ENCODE results near the gene NOL12.

Gene NOL12

GRCh38 chr22:37686002-37686982, at the start of gene NOL12:
TSS of gene NOL12 (plus strand) at chr22:37686343. CDS start at chr22:37686393, 50 bp downstream.
- no peaks in the 10 kb centered on the region for H3K27me3 Mint-ChIP-seq
- peak within 1 kb of the TSS; percentile 99 for H3K27ac Mint-ChIP-seq
- ATAC-seq (replicated peaks) = peak; percentile 90 to 93
- H3K36me3 Mint-ChIP-seq = peaks cover 16 to 28% of the 10 kb centered on the region in 2 donors
- peak; percentile 75 for DNase-seq
- peak within 1 kb of the TSS; percentile 89 to 100 for H3K4me3 Mint-ChIP-seq
- H3K4me1 Mint-ChIP-seq = peaks cover 16 to 21% of the 10 kb centered on the region in 2 donors
- no peaks in the 10 kb centered on the region for H3K9me3 Mint-ChIP-seq

DNA sequence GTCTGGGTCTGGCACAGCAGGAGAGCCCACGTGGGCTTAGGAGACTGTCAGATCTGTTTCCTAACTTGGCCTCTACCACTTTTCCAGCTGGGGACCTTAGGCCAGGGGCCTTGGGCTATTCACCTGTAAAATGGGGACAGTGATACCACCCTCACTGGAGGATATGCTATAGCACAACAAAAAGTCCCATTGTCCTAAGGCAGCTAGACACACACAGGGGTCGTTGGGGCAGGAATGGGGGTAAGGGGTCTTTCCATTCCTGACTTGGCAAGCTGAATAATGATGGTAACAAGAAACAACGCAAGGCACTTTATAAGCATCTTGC, 49.2 kb upstream of the NOL12 start:
- peaks cover 8 to 12% of the 10 kb centered on the region in 2 donors for H3K36me3 Mint-ChIP-seq
- H3K4me3 Mint-ChIP-seq = no peak overlapping the region
- no peaks in the 10 kb centered on the region for H3K27me3 Mint-ChIP-seq
- H3K9me3 Mint-ChIP-seq = no peaks in the 10 kb centered on the region
- no peak for DNase-seq
- H3K4me1 Mint-ChIP-seq = peaks cover 44 to 90% of the 10 kb centered on the region in 2 donors
- ATAC-seq (replicated peaks) = no peak
- H3K27ac Mint-ChIP-seq = no peak overlapping the region

DNA sequence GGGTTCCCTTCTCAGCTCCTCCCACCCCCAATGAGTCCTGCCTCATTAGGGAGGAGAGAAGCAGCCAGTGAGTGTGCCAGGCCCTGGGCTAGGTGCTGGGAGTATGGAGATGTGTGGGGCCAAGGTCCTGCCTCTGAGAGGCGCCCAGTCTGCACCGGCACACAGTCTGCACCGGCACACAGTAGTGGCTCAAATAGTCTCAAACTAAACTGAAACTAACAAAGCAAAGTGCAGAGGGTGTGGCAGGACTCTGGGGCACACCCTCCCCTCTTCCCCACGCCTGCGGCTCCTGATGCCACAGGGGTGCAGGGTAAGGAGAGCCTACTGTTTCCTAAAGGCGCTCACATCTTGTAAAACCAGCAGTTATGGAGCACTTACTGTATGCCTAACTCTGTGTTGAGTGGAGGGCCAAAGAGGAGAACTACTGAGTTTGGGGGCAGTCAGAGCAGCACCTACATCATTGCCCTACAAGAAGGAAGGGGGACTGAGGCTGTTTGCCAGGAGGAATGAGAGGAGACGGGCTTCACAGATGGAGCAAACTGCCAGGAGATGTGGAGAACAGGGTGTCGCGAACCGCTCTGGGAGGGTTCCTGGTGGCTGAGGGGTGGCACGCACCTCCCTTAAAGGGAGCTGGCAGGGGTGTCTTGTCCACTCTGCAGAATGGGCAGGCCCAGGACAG, 47.6 kb upstream of the NOL12 start:
- DNase-seq = no peak
- no peaks in the 10 kb centered on the region for H3K27me3 Mint-ChIP-seq
- H3K27ac Mint-ChIP-seq = peak overlapping the region; percentile 91
- peaks cover 46 to 92% of the 10 kb centered on the region in 2 donors for H3K4me1 Mint-ChIP-seq
- ATAC-seq (replicated peaks) = no peak
- H3K9me3 Mint-ChIP-seq = no peaks in the 10 kb centered on the region
- peak overlapping the region; percentile 96 to 100 for H3K4me3 Mint-ChIP-seq
- H3K36me3 Mint-ChIP-seq = peaks cover 17 to 21% of the 10 kb centered on the region in 2 donors

GRCh38 chr22:37639070-37639760, 46.9 kb upstream of the NOL12 start, which contains the start of gene SH3BP1:
TSS of gene SH3BP1 (plus strand) at chr22:37639669. CDS start at chr22:37639788, 119 bp downstream.
- DNase-seq (no peak), ATAC-seq (replicated peaks) (peak; percentile 44 to 45)
- Mint-ChIP-seq H3K36me3 (peaks cover 22 to 25% of the 10 kb centered on the region in 2 donors), H3K4me1 (peaks cover 44 to 89% of the 10 kb centered on the region in 2 donors), H3K27ac (peak within 1 kb of the TSS; percentile 99), H3K4me3 (peak within 1 kb of the TSS; percentile 96 to 100), H3K9me3 (no peaks in the 10 kb centered on the region), H3K27me3 (no peaks in the 10 kb centered on the region)

DNA sequence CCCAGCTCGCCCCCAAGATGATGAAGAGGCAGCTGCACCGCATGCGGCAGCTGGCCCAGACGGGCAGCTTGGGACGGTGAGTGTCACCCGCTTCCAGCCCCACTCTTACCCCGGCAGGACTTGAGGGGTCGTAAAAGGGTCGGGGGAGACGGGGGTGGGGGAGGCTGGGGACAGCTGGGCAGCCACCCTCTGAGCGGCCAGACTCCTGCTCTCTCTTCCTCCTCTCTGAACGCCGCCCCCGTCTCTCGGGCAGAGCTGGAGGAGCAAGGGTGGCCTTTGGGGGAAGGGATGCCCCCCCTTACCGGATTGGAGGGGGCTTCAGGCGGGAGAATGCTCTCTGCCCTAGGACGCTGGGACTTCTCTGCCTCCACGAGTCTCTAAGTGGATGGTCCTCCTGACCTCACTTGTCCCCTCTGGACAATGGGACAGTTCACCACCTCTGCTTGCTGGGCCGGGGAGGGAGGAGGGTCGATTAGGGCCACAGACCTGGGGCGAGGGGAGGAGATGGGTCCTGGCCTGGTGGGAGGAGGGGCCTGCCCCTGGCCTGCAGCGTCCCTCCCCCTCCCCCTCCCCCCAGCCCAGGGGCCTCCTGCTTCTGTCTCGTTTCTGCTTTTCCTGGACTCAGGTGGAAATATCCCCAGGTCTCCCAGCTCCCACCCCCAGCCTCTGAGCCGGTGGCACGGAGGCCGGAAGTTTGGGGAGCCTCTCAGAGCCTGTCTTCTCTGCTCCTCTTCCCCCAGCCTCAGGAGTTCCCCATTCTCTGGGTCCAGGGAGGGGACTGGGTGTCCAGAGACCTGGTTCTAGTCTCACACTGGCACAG, 46.2 kb upstream of the NOL12 start:
- DNase-seq (no peak), ATAC-seq (replicated peaks) (peak; percentile 15 to 29)
- no peaks in the 10 kb centered on the region for H3K27me3 Mint-ChIP-seq

DNA sequence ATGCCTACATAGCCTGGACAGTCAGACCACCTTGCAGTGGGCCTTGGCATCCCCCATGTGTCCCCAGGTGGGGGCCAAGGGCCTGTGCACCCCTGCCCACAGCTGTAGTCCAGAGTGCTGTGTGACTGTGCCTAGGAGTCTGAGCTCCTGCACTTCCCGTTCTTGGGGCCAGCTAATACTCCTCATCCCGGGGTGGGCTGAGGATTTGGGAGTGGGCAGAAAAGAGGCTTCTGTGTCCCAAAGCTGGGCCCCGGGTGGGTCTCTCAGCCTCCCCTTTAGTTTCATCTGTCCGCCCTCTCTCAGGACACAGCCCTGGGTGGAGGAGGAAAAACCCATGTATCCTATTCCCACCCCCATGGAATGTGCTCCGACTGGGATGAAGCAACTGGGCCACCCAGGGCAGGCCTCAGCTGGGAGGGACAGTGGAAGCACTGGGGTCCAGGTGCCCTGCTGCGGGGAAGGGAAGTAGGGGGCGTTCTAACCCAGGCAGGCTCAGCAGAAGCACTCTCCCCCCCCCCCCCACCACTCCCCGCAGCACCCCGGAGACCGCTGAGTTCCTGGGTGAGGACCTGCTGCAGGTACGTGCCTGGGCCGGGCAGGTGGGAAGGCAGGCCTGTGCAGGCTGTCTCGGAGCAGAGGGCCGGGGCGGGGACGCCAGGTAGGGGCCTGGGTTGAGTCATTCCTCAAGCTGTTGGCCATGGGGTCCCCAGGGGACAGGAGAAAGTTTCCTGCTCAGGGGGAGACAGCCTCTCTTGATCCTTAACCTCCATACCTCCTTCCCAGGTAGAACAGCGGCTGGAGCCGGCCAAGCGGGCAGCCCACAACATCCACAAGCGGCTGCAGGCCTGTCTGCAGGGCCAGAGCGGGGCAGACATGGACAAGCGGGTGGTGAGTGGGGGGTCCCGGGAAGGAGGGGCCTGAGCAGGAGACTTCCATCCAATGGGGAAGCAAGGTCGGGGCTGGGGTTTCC, 45.3 kb upstream of the NOL12 start:
- ATAC-seq (replicated peaks) = no peak
- Mint-ChIP-seq H3K4me1 (peaks cover 36 to 73% of the 10 kb centered on the region in 2 donors), H3K4me3 (peak overlapping the region; percentile 96 to 100), H3K27me3 (no peaks in the 10 kb centered on the region), H3K27ac (peak overlapping the region; percentile 99), H3K9me3 (no peaks in the 10 kb centered on the region), H3K36me3 (peaks cover 32% of the 10 kb centered on the region in 2 donors)
- DNase-seq = no peak

More for the DNA sequence above, 46.2 kb upstream of the NOL12 start:
- H3K4me3 Mint-ChIP-seq = peak overlapping the region; percentile 96 to 100
- H3K4me1 Mint-ChIP-seq = peaks cover 36 to 82% of the 10 kb centered on the region in 2 donors
- H3K27ac Mint-ChIP-seq = peak overlapping the region; percentile 99
- H3K9me3 Mint-ChIP-seq = no peaks in the 10 kb centered on the region
- H3K36me3 Mint-ChIP-seq = peaks cover 29 to 31% of the 10 kb centered on the region in 2 donors

DNA sequence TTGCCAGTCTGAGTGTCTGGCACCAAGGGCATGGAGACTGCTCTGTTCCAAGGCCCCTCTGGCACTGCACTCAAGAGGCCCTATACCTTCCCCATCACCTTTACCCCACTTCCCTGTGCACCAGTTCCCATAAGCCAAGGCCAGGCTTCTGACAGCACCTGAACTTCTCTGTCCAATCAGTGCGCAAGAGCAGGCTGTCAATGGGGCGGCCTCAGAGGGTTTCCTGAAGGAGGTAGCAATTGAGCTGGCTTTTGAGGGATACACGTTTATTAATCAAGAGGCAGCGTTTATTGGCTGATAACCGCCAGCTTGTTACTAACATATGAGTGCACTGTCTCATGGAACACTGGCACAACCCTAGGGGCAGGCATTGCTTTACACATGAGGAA, 44.6 kb upstream of the NOL12 start:
- H3K9me3 Mint-ChIP-seq = no peaks in the 10 kb centered on the region
- H3K36me3 Mint-ChIP-seq = peaks cover 34 to 35% of the 10 kb centered on the region in 2 donors
- H3K27me3 Mint-ChIP-seq = no peaks in the 10 kb centered on the region
- no peak for ATAC-seq (replicated peaks)
- no peak for DNase-seq
- no peak overlapping the region for H3K27ac Mint-ChIP-seq
- H3K4me1 Mint-ChIP-seq = peaks cover 34 to 66% of the 10 kb centered on the region in 2 donors
- no peak overlapping the region for H3K4me3 Mint-ChIP-seq

DNA sequence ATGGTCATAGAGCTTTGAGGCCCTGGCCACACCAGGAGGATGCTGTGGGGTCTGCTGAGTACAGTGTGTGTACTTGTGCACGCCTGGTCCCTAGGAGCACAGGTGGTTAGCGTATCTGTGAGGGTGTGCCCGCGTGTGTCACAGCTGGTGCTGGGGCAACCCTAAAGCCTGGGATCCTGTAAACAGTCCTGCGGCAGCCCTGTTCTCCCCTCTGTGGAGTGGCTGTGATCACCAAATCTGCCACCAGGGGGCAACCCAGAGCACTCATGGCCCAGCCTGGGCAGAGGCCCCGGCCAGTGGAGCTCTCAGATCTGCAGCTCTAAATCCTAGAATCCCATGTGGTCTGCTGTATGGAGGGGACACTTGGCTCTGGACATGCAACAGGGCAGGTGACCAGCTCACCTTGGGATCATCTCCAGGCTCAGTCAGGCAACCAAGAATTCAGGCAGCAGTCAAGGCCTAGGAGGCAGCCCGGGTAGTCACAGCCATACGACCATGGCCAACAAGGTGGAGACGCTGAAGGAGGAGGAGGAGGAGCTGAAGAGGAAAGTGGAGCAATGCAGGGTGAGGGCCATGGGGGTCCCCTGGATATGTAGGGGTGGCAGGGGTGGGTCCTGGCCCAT, 42.8 kb upstream of the NOL12 start:
- Mint-ChIP-seq H3K27me3 (no peaks in the 10 kb centered on the region), H3K9me3 (no peaks in the 10 kb centered on the region), H3K4me3 (peak overlapping the region; percentile 18 to 51), H3K36me3 (peaks cover 42 to 46% of the 10 kb centered on the region in 2 donors), H3K4me1 (peaks cover 30 to 48% of the 10 kb centered on the region in 2 donors), H3K27ac (peak overlapping the region; percentile 47)
- ATAC-seq (replicated peaks) (peak; percentile 79 to 83), DNase-seq (peak; percentile 71)

DNA sequence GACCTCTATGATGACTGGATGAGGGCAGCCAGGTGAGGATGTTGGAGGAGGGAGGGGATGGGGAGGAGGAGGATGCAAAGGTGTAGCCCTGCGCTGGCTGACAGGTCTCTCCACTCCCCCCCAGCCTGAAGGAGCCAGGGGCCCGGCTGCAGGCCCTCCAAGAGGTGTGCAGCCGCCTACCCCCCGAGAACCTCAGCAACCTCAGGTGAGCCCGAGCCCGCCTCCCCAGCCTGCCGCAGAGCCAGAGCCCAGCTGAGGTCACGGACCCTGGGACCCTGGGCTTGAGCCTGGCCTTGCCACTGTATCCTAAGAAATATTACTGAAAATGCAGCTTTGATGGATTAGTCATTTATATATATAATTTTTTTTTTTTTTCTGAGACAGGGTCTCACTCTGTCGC, 38.8 kb upstream of the NOL12 start:
- DNase-seq (no peak), ATAC-seq (replicated peaks) (no peak)
- H3K27ac Mint-ChIP-seq = no peak overlapping the region
- no peak overlapping the region for H3K4me3 Mint-ChIP-seq
- H3K36me3 Mint-ChIP-seq = peaks cover 46 to 64% of the 10 kb centered on the region in 2 donors
- no peaks in the 10 kb centered on the region for H3K27me3 Mint-ChIP-seq
- H3K4me1 Mint-ChIP-seq = peaks cover 16 to 17% of the 10 kb centered on the region in 2 donors
- no peaks in the 10 kb centered on the region for H3K9me3 Mint-ChIP-seq

- ATAC-seq (replicated peaks) = no peak
- Mint-ChIP-seq H3K9me3 (no peaks in the 10 kb centered on the region), H3K4me3 (no peak overlapping the region), H3K27ac (peak overlapping the region; percentile 57), H3K27me3 (no peaks in the 10 kb centered on the region), H3K36me3 (peaks cover 42 to 65% of the 10 kb centered on the region in 2 donors), H3K4me1 (peaks cover 11% of the 10 kb centered on the region in 2 donors)
- DNase-seq = no peak
Observed at GRCh38 chr22:37647928-37648327, 38.2 kb upstream of the NOL12 start.

DNA sequence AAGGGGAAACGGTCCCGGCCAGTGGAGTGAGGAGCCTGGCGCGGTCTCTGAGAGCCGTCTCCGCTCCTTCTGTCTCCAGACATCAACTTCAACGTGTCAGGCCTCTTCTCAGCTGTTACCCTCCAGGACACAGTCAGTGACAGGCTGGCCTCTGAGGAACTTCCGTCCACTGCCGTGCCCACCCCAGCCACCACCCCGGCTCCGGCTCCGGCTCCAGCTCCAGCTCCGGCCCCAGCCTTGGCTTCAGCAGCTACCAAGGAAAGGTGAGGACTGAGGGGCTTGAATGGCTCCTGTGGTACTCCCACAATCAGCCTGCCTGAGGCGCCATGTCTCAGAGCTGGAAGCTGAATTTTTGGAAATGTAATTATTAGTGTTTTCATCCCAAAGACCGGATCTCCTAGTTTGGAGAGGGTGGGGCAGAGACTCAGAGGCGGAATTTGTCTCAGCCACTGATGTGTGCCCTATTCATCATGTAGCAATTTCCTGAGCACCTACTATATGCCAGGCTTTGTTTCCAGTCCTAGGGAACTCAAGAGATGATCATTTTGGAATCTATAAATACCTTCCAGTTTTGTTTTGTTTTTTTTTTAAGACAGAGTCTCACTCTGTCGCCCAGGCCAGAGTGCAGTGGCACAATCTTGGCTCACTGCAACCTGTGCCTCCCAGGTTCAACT, 35.5 kb upstream of the NOL12 start:
- no peaks in the 10 kb centered on the region for H3K27me3 Mint-ChIP-seq
- ATAC-seq (replicated peaks) = no peak
- H3K36me3 Mint-ChIP-seq = peaks cover 35 to 61% of the 10 kb centered on the region in 2 donors
- no peak overlapping the region for H3K27ac Mint-ChIP-seq
- no peaks in the 10 kb centered on the region for H3K9me3 Mint-ChIP-seq
- no peak for DNase-seq
- H3K4me1 Mint-ChIP-seq = peaks cover 2 to 6% of the 10 kb centered on the region in 2 donors
- H3K4me3 Mint-ChIP-seq = no peak overlapping the region

Measured in stimulated activated naive B cell treated with anti-CD40 and anti-IgM and Interleukin-4, amounts not matched to agents 10 μg/mL and 1 μg/mL and 100 μg/mL, for 72 hours (primary cell).